ENCODE results near the gene TPTE2.
"Not testable (repeated sequence)": the region's sequence is repeated elsewhere in the genome, so short reads cannot be mapped to it uniquely, and the experiment has no call there.

The TPTE2 gene

GRCh38 chr13:19561127-19561582 lies at the start of gene TPTE2:
Gene TPTE2, minus strand, starts transcription at chr13:19561532. Its CDS starts 58,298 bp downstream, at chr13:19503234.
- DNase-seq (ENCODE audit: low read depth) = not testable (repeated sequence)

- no peak for DNase-seq (ENCODE audit: low read depth)
These were observed 46.3 kb upstream of the TPTE2 start for GRCh38 chr13:19607523-19608078.

- DNase-seq (ENCODE audit: low read depth) = no peak
These were observed 45.4 kb upstream of the TPTE2 start for GRCh38 chr13:19606737-19607136.

GRCh38 chr13:19606152-19606551 lies 44.8 kb upstream of the TPTE2 start:
- DNase-seq (ENCODE audit: low read depth) = no peak

GRCh38 chr13:19605161-19605955 lies 44.0 kb upstream of the TPTE2 start:
- no peak for DNase-seq (ENCODE audit: low read depth)

- DNase-seq (ENCODE audit: low read depth) = no peak
These were observed 43.0 kb upstream of the TPTE2 start for GRCh38 chr13:19604306-19604705.

- DNase-seq (ENCODE audit: low read depth) = peak; percentile 26
These were observed 40.7 kb upstream of the TPTE2 start for GRCh38 chr13:19601749-19602725.

GRCh38 chr13:19597523-19597922 lies 36.2 kb upstream of the TPTE2 start:
- no peak for DNase-seq (ENCODE audit: low read depth)

GRCh38 chr13:19596960-19597361 lies 35.6 kb upstream of the TPTE2 start:
- DNase-seq (ENCODE audit: low read depth) = no peak

GRCh38 chr13:19596086-19596485 lies 34.8 kb upstream of the TPTE2 start:
- no peak for DNase-seq (ENCODE audit: low read depth)

GRCh38 chr13:19592657-19593180 lies 31.4 kb upstream of the TPTE2 start:
- DNase-seq (ENCODE audit: low read depth) = no peak

- no peak for DNase-seq (ENCODE audit: low read depth)
These were observed 30.5 kb upstream of the TPTE2 start for GRCh38 chr13:19591864-19592263.

GRCh38 chr13:19590423-19590822 lies 29.1 kb upstream of the TPTE2 start:
- DNase-seq (ENCODE audit: low read depth) = no peak

- no peak for DNase-seq (ENCODE audit: low read depth)
These were observed 28.0 kb upstream of the TPTE2 start for GRCh38 chr13:19589312-19589711.

- DNase-seq (ENCODE audit: low read depth) = no peak
These were observed 26.4 kb upstream of the TPTE2 start for GRCh38 chr13:19587635-19588300.

GRCh38 chr13:19586904-19587634 lies 25.7 kb upstream of the TPTE2 start:
- DNase-seq (ENCODE audit: low read depth) = peak; percentile 66

- DNase-seq (ENCODE audit: low read depth) = no peak
These were observed 20.3 kb upstream of the TPTE2 start for GRCh38 chr13:19581675-19582074.

- DNase-seq (ENCODE audit: low read depth) = no peak
These were observed 13.9 kb upstream of the TPTE2 start for GRCh38 chr13:19575230-19575629.

- no peak for DNase-seq (ENCODE audit: low read depth)
These were observed 11.9 kb upstream of the TPTE2 start for GRCh38 chr13:19573120-19573716.

- no peak for DNase-seq (ENCODE audit: low read depth)
These were observed 10.9 kb upstream of the TPTE2 start for GRCh38 chr13:19572280-19572679.
